Vagina (tissue), 2 donors: Measurements from ENCODE around the gene SLC24A3. TPM values are rescaled to one million over a fixed set of nuclear protein-coding genes. Genes with fewer than 3 reads are reported as not detected.
A peak's percentile ranks its signal among the peaks of the same experiment; 100 is the strongest.

Source experiments
- DNase-seq, 2 donors: peaks; one replicate each; pipeline ENCODE4 v3.0.0-alpha.2; 2017; ENCODE audit errors: extremely low spot score in 2 of 2
- H3K27ac ChIP-seq: fragments of 200-600 bp; sonication (generic); one replicate; pipeline ENCODE4 v1.5.1; 2019
- H3K27me3 ChIP-seq: fragments of 200-600 bp; sonication (generic); one replicate; pipeline ENCODE4 v1.5.1; 2019
- H3K36me3 ChIP-seq, 2 donors: fragments of 200-600 bp; sonication (generic); one replicate each; pipeline ENCODE4 v1.5.1; 2017 to 2019
- H3K4me1 ChIP-seq: fragments of 200-600 bp; sonication (generic); one replicate; pipeline ENCODE4 v1.5.1; 2019
- H3K4me3 ChIP-seq, 2 donors: fragments of 200-600 bp; sonication (generic); 1 replicate in 1 of 2; 2 replicates in 1 of 2; pipeline ENCODE4 v1.5.1; 2016 to 2019
- H3K9me3 ChIP-seq: fragments of 200-600 bp; sonication (generic); one replicate; pipeline ENCODE4 v1.5.1; 2019
- CTCF ChIP-seq, 3 experiments: fragments of 450-650 bp in 2 of 3; fragments of 200-600 bp in 1 of 3; sonication (generic) in 1 of 3; IDR thresholded peaks; one replicate each; pipeline ENCODE4 v1.5.1; 2017 to 2019; ENCODE audit warnings: antibody characterized with exemption in 3 of 3, mild to moderate bottlenecking in 2 of 3, moderate library complexity in 2 of 3
- POLR2A ChIP-seq, 2 donors: fragments of 450-650 bp; IDR thresholded peaks; one replicate each; pipeline ENCODE4 v1.6.1; 2017; ENCODE audit warnings: antibody characterized with exemption in 2 of 2, mild to moderate bottlenecking in 2 of 2, moderate library complexity in 2 of 2
- POLR2AphosphoS5 ChIP-seq, 2 donors: sonication (generic); formaldehyde crosslinking; IDR thresholded peaks; one replicate each; pipeline ENCODE4 v1.9.0; 2017; ENCODE audit warnings: antibody characterized with exemption in 2 of 2, mild to moderate bottlenecking in 2 of 2, low read depth in 1 of 2; ENCODE audit not compliant: insufficient read depth in 1 of 2
- intact Hi-C: fragments of 100-400 bp; cut with DNase I; formaldehyde crosslinking; loops from one replicate; pipeline ENCODE4 v1.15.1; 2023
- total RNA-seq: library from RNA; depleted of rRNA; stranded (reverse); fragments of >200 nt; gene quantifications from one replicate; pipeline ENCODE4 v1.2.3, GENCODE V29; 2016

The SLC24A3 gene
- total RNA-seq: 12.3 TPM

DNA sequence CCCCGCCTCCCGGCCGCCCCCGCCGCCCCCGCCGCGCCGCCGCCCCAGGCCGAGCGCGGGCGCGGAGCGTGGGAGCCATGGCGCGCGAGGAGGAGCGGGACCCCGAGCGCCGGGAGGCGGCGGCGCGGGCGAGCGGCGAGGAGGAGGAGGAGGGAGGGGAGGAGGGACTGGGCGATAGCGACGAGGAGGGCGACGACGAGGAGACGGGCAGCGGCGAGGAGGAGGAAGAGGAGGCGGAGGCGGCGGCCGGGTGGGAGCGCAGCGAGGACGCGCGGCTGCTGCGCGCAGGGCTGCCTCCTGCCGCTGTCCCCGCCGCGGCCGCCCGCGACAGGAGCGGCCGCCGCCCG lies at the start of gene SLC24A3:
Gene SLC24A3 (plus strand): TSS at position 174 of the 347 bp plus-strand sequence.
- intact Hi-C loops: no loop called here
- Histone ChIP-seq H3K9me3 (no peaks in the 10 kb centered on the region), H3K4me1 (peaks cover 40% of the 10 kb centered on the region), H3K27ac (peak within 1 kb of the TSS; percentile 84), H3K4me3 (peak within 1 kb of the TSS; percentile 66 to 67), H3K27me3 (no peaks in the 10 kb centered on the region), H3K36me3 (no peaks in the 10 kb centered on the region)
- DNase-seq: no peak
- TF ChIP-seq POLR2A (IDR thresholded peaks at IDR 0.05): no peak
- TF ChIP-seq CTCF (IDR thresholded peaks at IDR 0.05): no peak
- TF ChIP-seq POLR2AphosphoS5 (IDR thresholded peaks at IDR 0.05; ENCODE audit: insufficient read depth in 1 of 2, low read depth in 1 of 2): no peak

DNA sequence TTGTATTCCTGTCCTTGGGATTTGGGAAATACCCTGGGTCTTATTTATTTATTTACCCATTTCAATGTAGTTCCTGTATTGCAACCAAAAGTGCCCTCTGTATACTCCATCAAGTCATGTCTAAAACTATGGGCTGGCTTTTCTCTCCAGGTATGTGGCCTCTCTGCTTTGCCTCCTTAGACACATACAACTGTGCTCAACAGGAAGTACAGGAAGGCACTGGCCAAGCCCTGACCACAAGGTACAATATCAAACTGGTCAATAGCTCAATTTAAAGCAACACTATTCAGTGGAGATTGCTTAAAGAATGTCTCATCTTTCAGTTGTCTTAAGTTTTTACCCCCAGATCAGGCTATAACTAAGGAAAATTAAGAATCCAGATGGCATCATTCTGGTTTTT lies 42.3 kb upstream of the SLC24A3 start:
- Histone ChIP-seq H3K4me3 (no peak overlapping the region), H3K4me1 (no peaks in the 10 kb centered on the region), H3K36me3 (no peaks in the 10 kb centered on the region), H3K27ac (no peak overlapping the region), H3K27me3 (no peaks in the 10 kb centered on the region), H3K9me3 (no peaks in the 10 kb centered on the region)
- TF ChIP-seq POLR2AphosphoS5 (IDR thresholded peaks at IDR 0.05; ENCODE audit: insufficient read depth in 1 of 2, low read depth in 1 of 2): no peak
- no peak for TF ChIP-seq CTCF (IDR thresholded peaks at IDR 0.05)
- no peak for TF ChIP-seq POLR2A (IDR thresholded peaks at IDR 0.05)
- DNase-seq: no peak
- intact Hi-C loops: no loop called here

GRCh38 chr20:19172637-19173036 lies 39.8 kb upstream of the SLC24A3 start:
- Histone ChIP-seq H3K4me1 (no peaks in the 10 kb centered on the region), H3K27ac (no peak overlapping the region), H3K9me3 (no peaks in the 10 kb centered on the region), H3K4me3 (no peak overlapping the region), H3K27me3 (no peaks in the 10 kb centered on the region), H3K36me3 (no peaks in the 10 kb centered on the region)
- no peak for DNase-seq
- intact Hi-C loops: no loop called here
- no peak for TF ChIP-seq CTCF (IDR thresholded peaks at IDR 0.05)
- TF ChIP-seq POLR2AphosphoS5 (IDR thresholded peaks at IDR 0.05; ENCODE audit: insufficient read depth in 1 of 2, low read depth in 1 of 2): no peak
- TF ChIP-seq POLR2A (IDR thresholded peaks at IDR 0.05): no peak

GRCh38 chr20:19176470-19177052 lies 35.9 kb upstream of the SLC24A3 start:
- Histone ChIP-seq H3K27ac (no peak overlapping the region), H3K9me3 (no peaks in the 10 kb centered on the region), H3K4me1 (no peaks in the 10 kb centered on the region), H3K4me3 (no peak overlapping the region), H3K36me3 (no peaks in the 10 kb centered on the region), H3K27me3 (no peaks in the 10 kb centered on the region)
- TF ChIP-seq CTCF (IDR thresholded peaks at IDR 0.05): no peak
- TF ChIP-seq POLR2AphosphoS5 (IDR thresholded peaks at IDR 0.05; ENCODE audit: insufficient read depth in 1 of 2, low read depth in 1 of 2): no peak
- TF ChIP-seq POLR2A (IDR thresholded peaks at IDR 0.05): no peak
- no peak for DNase-seq
- intact Hi-C loops: no loop called here

DNA sequence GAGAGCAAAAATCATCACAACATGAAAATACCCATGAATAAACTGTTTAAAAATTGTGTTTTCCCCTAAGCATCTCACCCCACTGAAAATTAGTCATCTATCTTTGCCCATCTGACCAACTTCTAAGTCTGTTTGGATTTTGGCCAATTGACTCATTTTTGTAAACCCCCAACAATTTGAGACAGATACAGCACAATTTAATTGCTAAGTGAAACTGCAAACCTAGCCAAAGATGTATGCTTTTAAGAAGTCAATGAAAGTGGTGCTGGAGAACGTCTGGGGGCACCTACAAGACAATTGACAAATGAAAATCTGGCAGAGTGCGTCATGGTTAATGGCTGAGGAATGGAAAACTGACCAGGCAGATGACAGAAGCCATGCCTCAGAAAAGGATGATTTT lies 30.9 kb upstream of the SLC24A3 start:
- intact Hi-C loops: no loop called here
- no peak overlapping the region for H3K27ac ChIP-seq
- no peaks in the 10 kb centered on the region for H3K4me1 ChIP-seq
- no peak for DNase-seq
- H3K9me3 ChIP-seq: no peaks in the 10 kb centered on the region
- H3K27me3 ChIP-seq: no peaks in the 10 kb centered on the region
- H3K36me3 ChIP-seq: no peaks in the 10 kb centered on the region
- no peak overlapping the region for H3K4me3 ChIP-seq
- TF ChIP-seq CTCF (IDR thresholded peaks at IDR 0.05) (no peak), POLR2AphosphoS5 (IDR thresholded peaks at IDR 0.05; ENCODE audit: insufficient read depth in 1 of 2, low read depth in 1 of 2) (no peak), POLR2A (IDR thresholded peaks at IDR 0.05) (no peak)
